HepG2 (cell line): ENCODE measurements around the gene SLC2A4. TPM values are rescaled to one million over a fixed set of nuclear protein-coding genes. Genes with fewer than 3 reads are reported as not detected.
A peak's percentile ranks its signal among the peaks of the same experiment; 100 is the strongest.

Experiments
- EEA1 ChIP-seq: sonication (generic); formaldehyde crosslinking; IDR thresholded peaks from 2 replicates; pipeline ENCODE4 v1.5.1; 2020; ENCODE audit warnings: mild to moderate bottlenecking, missing genetic modification reagents, borderline replicate concordance
- EED ChIP-seq: sonication (generic); formaldehyde crosslinking; IDR thresholded peaks from 2 replicates; pipeline ENCODE4 v1.5.0; 2020; ENCODE audit warnings: mild to moderate bottlenecking, missing genetic modification reagents
- ELF3 ChIP-seq: IDR thresholded peaks from 2 replicates; pipeline ENCODE4 v1.6.1; 2016; ENCODE audit warnings: missing genetic modification reagents, missing compliant biosample characterization
- FOXA1 ChIP-seq, 2 experiments: fragments of 450-650 bp in 1 of 2; sonication (generic) in 1 of 2; formaldehyde crosslinking in 1 of 2; IDR thresholded peaks; 2 replicates each; pipeline versions ENCODE4 v1.4.0 to v1.6.1; 2016 to 2020; ENCODE audit warnings: missing genetic modification reagents in 1 of 2
- GTF3A ChIP-seq: sonication (generic); formaldehyde crosslinking; conservative IDR thresholded peaks from 2 replicates; pipeline ENCODE4 v1.4.0; 2020; ENCODE audit warnings: mild to moderate bottlenecking, missing genetic modification reagents
- HDAC6 ChIP-seq: fragments of 200-600 bp; sonication (generic); IDR thresholded peaks from 2 replicates; pipeline ENCODE4 v1.7.0; 2017; ENCODE audit warnings: mild to moderate bottlenecking, antibody characterized with exemption, low read length, low read depth
- HES4 ChIP-seq: sonication (generic); formaldehyde crosslinking; IDR thresholded peaks from 2 replicates; pipeline ENCODE4 v1.9.0; 2021; ENCODE audit warnings: mild to moderate bottlenecking, missing genetic modification reagents, borderline replicate concordance
- IKZF1 ChIP-seq: fragments of 450-650 bp; IDR thresholded peaks from 2 replicates; pipeline ENCODE4 v1.7.1; 2016
- TRAFD1 ChIP-seq: sonication (generic); formaldehyde crosslinking; IDR thresholded peaks from 2 replicates; pipeline ENCODE4 v1.5.1; 2020; ENCODE audit warnings: missing genetic modification reagents, mild to moderate bottlenecking, borderline replicate concordance
- ZBTB42 ChIP-seq: sonication (generic); formaldehyde crosslinking; IDR thresholded peaks from 2 replicates; pipeline ENCODE4 v1.5.0; 2020; ENCODE audit warnings: mild to moderate bottlenecking, missing genetic modification reagents
- ZEB1 ChIP-seq: IDR thresholded peaks from 2 replicates; pipeline ENCODE4 v1.6.1; 2012; ENCODE audit warnings: mild to moderate bottlenecking, low read depth, inconsistent platforms; ENCODE audit not compliant: insufficient replicate concordance
- ZHX1 ChIP-seq: sonication (generic); formaldehyde crosslinking; IDR thresholded peaks from 2 replicates; pipeline ENCODE4 v1.8.1; 2022; ENCODE audit warnings: low read depth, mild to moderate bottlenecking, missing genetic modification reagents
- ZNF138 ChIP-seq: sonication (generic); formaldehyde crosslinking; IDR thresholded peaks from 2 replicates; pipeline ENCODE4 v1.5.0; 2020; ENCODE audit warnings: mild to moderate bottlenecking, low read depth, missing genetic modification reagents
- ZNF430 ChIP-seq: sonication (generic); formaldehyde crosslinking; IDR thresholded peaks from 2 replicates; pipeline ENCODE4 v1.9.0; 2021; ENCODE audit warnings: mild to moderate bottlenecking, missing genetic modification reagents
- ZNF574 ChIP-seq: sonication (generic); formaldehyde crosslinking; IDR thresholded peaks from 2 replicates; pipeline ENCODE4 v1.4.0; 2020; ENCODE audit warnings: missing genetic modification reagents
- ZNF614 ChIP-seq: IDR thresholded peaks from 2 replicates; pipeline ENCODE4 v1.6.1; 2018; ENCODE audit warnings: missing biosample characterization, missing genetic modification reagents, inconsistent platforms, borderline replicate concordance
- ZNF616 ChIP-seq: sonication (generic); formaldehyde crosslinking; IDR thresholded peaks from 2 replicates; pipeline ENCODE4 v1.5.0; 2020; ENCODE audit warnings: low read depth, mild to moderate bottlenecking, missing genetic modification reagents
- ZNF709 ChIP-seq: sonication (generic); formaldehyde crosslinking; IDR thresholded peaks from 2 replicates; pipeline ENCODE4 v1.5.0; 2020; ENCODE audit warnings: mild to moderate bottlenecking, missing genetic modification reagents
- ZNF749 ChIP-seq: sonication (generic); formaldehyde crosslinking; IDR thresholded peaks from 2 replicates; pipeline ENCODE4 v1.8.0; 2022; ENCODE audit warnings: mild to moderate bottlenecking, missing genetic modification reagents, moderate library complexity, borderline replicate concordance
- ZNF776 ChIP-seq: sonication (generic); formaldehyde crosslinking; IDR thresholded peaks from 2 replicates; pipeline ENCODE4 v1.4.0; 2020; ENCODE audit warnings: mild to moderate bottlenecking, missing genetic modification reagents
- ZNF850 ChIP-seq: sonication (generic); formaldehyde crosslinking; conservative IDR thresholded peaks from 2 replicates; pipeline ENCODE4 v1.9.0; 2021; ENCODE audit warnings: mild to moderate bottlenecking, missing genetic modification reagents
- polyA plus RNA-seq, 8 experiments: library from polyadenylated mRNA; depleted of rRNA in 3 of 8; stranded (reverse) in 7 of 8; unstranded in 1 of 8; fragments of >200 nt; fragmentation: Illumina TruSeq in 4 of 8; extraction: Trizol in 4 of 8; gene quantifications; 2 replicates each; pipeline versions ENCODE4 v1.2.1 to v1.2.3, GENCODE V29; 2011 to 2016; ENCODE audit warnings: low read depth in 4 of 8, missing spikeins in 1 of 8, mixed read lengths in 1 of 8; ENCODE audit not compliant: insufficient read depth in 1 of 8
- total RNA-seq, 5 experiments: library from RNA; depleted of rRNA; stranded (reverse); fragments of >200 nt; fragmentation: Illumina TruSeq; extraction: Trizol; gene quantifications; 2 replicates each; pipeline ENCODE4 v1.2.3, GENCODE V29; 2016; ENCODE audit warnings: low read depth in 1 of 5

SLC2A4 gene
- total and polyA plus RNA-seq, 2 of the 13 experiments (the other 11 are each of a cell fraction or from before 2014, with no cell fraction given), result 4.9 to 5.8 TPM

- TF ChIP-seq EEA1 (CRISPR knock-in tag), result no peak
- peak; percentile 42 for TF ChIP-seq ZEB1
- TF ChIP-seq ZNF430 (CRISPR knock-in tag), result peak; percentile 79; the same call in 1 of the 2 replicates
- 0 out of 2 replicates have a peak, but pooled peaks have one; percentile 81 for TF ChIP-seq ZBTB42 (CRISPR knock-in tag)
- TF ChIP-seq FOXA1 (IDR thresholded peaks at IDR 0.05), result no peak
- no peak for TF ChIP-seq FOXA1 (CRISPR knock-in tag; IDR thresholded peaks at IDR 0.05)
- TF ChIP-seq ZHX1 (CRISPR knock-in tag), result peak; percentile 89
- peak; percentile 87 for TF ChIP-seq ZNF574
- TF ChIP-seq EED (CRISPR knock-in tag), result peak; percentile 41; the same call in 1 of the 2 replicates
- no peak for TF ChIP-seq TRAFD1 (CRISPR knock-in tag)
- peak; percentile 65; the same call in 1 of the 2 replicates for TF ChIP-seq ZNF138 (CRISPR knock-in tag)
- TF ChIP-seq IKZF1, result no peak
- TF ChIP-seq HDAC6, result no peak
- no peak for TF ChIP-seq ZNF850 (CRISPR knock-in tag)
- TF ChIP-seq ZNF616, result peak; percentile 80; the same call in 1 of the 2 replicates
- peak; percentile 69; the same call in 1 of the 2 replicates for TF ChIP-seq ELF3 (CRISPR knock-in tag)
- peak; percentile 91 for TF ChIP-seq ZNF749 (CRISPR knock-in tag)
- peak; percentile 50; the same call in 1 of the 2 replicates for TF ChIP-seq ZNF776 (CRISPR knock-in tag)
- TF ChIP-seq GTF3A (CRISPR knock-in tag), result no peak
- 0 out of 2 replicates have a peak, but pooled peaks have one; percentile 16 for TF ChIP-seq ZNF614 (CRISPR knock-in tag)
- peak; percentile 54; the same call in 1 of the 2 replicates for TF ChIP-seq HES4 (CRISPR knock-in tag)
- TF ChIP-seq ZNF709, result peak; percentile 68; the same call in 1 of the 2 replicates
Measured at GRCh38 chr17:7252176-7253043, 29.1 kb upstream of the SLC2A4 start, which contains the start of gene ELP5 (continued).
